Breast epithelium (tissue), 3 donors: Measurements from ENCODE around the gene EPHA6.

ENCODE experiments used
- POLR2AphosphoS5 ChIP-seq, 3 donors: sonication (generic); formaldehyde crosslinking; IDR thresholded peaks; one replicate each; pipeline ENCODE4 v1.6.1; 2017; ENCODE audit warnings: antibody characterized with exemption in 3 of 3
- TF ChIP-seq, protein P1 (sequence below), 3 donors: fragments of 450-650 bp; IDR thresholded peaks; one replicate each; pipeline ENCODE4 v1.5.1; 2016 to 2017; ENCODE audit warnings: antibody characterized with exemption in 3 of 3, mild to moderate bottlenecking in 3 of 3, moderate library complexity in 3 of 3

DNA sequence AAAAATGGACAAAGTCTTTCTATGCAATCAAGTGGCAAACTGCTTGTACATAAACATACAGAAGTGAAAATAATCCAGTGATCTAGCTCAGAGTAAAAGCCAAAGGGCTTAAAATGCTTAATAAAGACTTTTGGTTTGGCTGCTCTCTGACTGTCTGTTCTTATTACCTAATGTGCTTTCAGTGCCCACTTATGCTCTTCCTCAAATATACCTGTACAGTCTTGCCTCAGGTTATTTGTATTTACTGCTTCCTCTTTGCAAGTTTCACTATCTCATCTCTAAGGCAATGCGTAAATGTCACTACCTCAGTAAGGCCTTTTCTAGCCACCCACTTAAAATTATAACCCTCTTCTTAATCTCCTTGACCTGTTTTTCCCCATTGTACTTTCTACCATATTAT is 171.8 kb downstream of the EPHA6 start:
- TF ChIP-seq, protein P1, sequence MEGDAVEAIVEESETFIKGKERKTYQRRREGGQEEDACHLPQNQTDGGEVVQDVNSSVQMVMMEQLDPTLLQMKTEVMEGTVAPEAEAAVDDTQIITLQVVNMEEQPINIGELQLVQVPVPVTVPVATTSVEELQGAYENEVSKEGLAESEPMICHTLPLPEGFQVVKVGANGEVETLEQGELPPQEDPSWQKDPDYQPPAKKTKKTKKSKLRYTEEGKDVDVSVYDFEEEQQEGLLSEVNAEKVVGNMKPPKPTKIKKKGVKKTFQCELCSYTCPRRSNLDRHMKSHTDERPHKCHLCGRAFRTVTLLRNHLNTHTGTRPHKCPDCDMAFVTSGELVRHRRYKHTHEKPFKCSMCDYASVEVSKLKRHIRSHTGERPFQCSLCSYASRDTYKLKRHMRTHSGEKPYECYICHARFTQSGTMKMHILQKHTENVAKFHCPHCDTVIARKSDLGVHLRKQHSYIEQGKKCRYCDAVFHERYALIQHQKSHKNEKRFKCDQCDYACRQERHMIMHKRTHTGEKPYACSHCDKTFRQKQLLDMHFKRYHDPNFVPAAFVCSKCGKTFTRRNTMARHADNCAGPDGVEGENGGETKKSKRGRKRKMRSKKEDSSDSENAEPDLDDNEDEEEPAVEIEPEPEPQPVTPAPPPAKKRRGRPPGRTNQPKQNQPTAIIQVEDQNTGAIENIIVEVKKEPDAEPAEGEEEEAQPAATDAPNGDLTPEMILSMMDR (IDR thresholded peaks at IDR 0.05): no peak
- no peak for TF ChIP-seq POLR2AphosphoS5 (IDR thresholded peaks at IDR 0.05)
